Dermis blood vessel endothelial cell (primary cell): Measurements from ENCODE around the gene OSBPL3. TPM values are rescaled to one million over a fixed set of nuclear protein-coding genes. Genes with fewer than 3 reads are reported as not detected.
"Not testable (repeated sequence)": the region's sequence is repeated elsewhere in the genome, so short reads cannot be mapped to it uniquely, and the experiment has no call there.

Experiments used
- DNase-seq: peaks from one replicate; pipeline ENCODE4 v3.0.0; 2010
- total RNA-seq: library from RNA; depleted of rRNA; stranded (reverse); fragments of >200 nt; gene quantifications from 2 replicates; pipeline ENCODE4 v1.2.3, GENCODE V29; 2014

Gene OSBPL3
- total RNA-seq, 1 donor from 2014 or later = 25.2 TPM

DNA sequence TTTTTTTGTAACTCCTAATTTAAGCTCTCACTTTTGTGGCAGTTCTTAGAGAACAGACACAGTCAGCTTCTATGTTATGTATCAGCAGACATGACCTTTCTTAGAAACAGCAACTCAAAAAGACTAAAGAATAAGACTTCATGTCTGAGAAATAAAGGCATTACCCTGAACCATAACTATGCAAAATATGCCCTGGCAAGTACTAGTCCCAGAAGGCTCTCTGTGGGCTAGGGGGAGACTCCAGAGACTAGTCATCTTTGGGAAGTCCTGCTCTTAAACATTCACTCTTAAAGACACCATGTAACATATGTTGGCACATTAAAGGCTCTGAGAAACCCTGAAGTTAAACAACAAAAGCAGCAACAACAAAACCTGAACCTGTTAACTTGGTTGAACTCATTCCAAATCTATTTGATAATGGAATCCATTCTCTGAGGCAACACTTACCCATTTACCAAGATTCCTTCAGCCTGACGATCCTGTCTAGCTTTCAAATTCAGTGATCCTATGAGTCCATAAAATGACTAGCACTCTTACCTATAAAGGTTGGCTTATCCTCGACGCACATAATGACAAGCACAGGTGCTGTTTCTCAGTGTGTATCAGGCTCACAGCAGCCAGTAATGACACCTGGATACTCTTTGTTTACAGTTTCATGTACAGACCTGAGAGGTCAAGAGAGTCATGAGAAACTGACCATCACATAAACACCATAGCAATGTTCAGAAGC, 62.3 kb downstream of the OSBPL3 start:
- DNase-seq = no peak

DNA sequence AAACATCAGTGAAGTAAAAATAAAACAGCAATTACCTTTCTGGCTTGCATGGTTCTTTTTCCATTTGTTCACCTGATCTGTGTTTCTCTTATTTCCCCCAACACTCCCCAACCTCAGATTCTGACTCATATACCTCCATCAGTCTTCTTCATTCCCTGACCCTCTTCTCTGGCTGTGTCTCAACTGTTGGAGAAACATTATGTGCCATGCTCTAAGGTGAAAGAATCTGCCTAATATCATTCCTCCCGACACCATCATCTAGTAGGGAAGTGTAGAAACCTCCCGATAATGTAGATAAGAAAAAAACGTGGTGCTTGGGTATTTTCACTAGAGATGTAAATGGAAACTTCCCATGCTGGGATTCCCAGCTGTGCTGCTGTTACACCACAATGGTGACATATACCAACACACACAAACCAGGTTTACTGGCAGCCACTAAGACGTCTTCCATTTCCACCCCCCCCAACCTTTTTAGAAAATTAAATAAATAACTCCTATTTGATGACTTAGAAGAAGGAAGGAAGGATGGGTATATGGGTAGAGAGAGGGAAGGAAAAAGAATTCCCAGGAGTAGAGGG, 63.4 kb downstream of the OSBPL3 start:
- no peak for DNase-seq

- peak; percentile 42 for DNase-seq
Measured at GRCh38 chr7:24914465-24914859, 65.5 kb downstream of the OSBPL3 start.

- DNase-seq = peak; percentile 12
Measured at GRCh38 chr7:24913801-24914464, 66.0 kb downstream of the OSBPL3 start.

GRCh38 chr7:24912874-24913514, 67.0 kb downstream of the OSBPL3 start:
- peak; percentile 16 for DNase-seq

DNA sequence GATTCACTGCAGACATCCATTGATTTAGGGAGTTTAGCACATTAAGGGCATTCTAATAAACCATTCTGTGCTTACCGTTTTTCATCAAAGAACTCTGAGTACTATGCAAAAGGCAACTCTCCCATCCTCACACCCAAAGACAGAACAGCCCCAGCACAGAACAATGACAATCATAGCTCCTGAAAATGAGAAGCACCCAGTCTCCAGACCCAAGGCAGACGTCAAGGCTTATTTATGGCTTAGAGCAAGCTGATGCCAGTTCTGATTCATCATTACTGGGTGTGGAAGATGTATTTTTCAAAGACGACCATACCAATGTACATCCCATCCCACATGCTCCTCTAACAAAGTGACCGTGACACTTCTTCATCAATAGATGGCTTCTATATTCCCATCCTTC, 67.6 kb downstream of the OSBPL3 start:
- no peak for DNase-seq

GRCh38 chr7:24911213-24911603, 68.8 kb downstream of the OSBPL3 start:
- no peak for DNase-seq

- DNase-seq = no peak
Measured at GRCh38 chr7:24910551-24911212, 69.3 kb downstream of the OSBPL3 start.

DNA sequence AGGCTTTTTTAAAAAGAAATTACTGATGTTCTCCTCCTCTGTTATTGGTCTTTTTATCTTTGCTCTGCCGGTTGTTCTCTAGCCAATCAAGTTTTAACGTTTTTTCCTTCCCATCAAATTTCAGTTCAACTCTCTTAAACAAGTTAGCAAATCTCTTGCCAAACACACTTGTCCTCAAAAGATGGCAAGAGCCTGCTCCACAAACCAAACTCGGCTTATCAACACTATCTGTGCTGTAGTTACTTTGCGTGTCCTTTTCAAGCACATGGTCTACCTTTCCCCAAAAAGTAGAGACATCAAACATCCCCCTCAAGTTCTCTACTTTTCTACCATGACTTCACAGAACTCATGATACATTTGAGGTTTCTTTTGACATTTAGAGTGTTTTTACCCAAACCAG, 71.3 kb downstream of the OSBPL3 start:
- DNase-seq = no peak

- no peak for DNase-seq
Measured at GRCh38 chr7:24908166-24908565, 71.8 kb downstream of the OSBPL3 start.

DNA sequence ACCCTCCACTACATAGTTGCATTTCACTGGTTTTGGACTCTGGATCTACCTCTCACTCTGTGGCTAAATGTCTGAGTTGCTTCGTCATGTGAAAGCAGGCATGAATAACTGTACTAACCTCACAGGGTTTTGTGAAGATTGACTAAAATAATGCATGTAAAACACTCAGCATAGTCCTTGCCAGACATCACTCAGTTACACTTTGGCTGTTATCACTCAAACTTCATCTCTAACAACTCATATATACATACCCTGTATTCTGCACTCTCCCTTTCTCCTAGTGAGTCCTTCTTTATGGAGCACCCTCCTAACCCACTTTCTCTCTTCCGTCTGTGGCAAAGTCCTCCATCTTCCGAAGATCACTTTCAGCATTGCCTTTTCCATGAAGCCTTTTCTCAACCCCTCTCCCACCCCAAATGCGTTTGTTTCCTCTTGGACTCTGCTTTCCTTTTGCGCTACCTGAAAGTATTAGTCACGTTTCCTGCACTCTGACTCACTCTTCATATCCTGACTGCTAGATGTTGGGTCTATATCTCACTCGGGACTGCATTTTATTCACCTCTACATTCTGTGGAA, 72.6 kb downstream of the OSBPL3 start:
- peak; percentile 86 for DNase-seq

DNA sequence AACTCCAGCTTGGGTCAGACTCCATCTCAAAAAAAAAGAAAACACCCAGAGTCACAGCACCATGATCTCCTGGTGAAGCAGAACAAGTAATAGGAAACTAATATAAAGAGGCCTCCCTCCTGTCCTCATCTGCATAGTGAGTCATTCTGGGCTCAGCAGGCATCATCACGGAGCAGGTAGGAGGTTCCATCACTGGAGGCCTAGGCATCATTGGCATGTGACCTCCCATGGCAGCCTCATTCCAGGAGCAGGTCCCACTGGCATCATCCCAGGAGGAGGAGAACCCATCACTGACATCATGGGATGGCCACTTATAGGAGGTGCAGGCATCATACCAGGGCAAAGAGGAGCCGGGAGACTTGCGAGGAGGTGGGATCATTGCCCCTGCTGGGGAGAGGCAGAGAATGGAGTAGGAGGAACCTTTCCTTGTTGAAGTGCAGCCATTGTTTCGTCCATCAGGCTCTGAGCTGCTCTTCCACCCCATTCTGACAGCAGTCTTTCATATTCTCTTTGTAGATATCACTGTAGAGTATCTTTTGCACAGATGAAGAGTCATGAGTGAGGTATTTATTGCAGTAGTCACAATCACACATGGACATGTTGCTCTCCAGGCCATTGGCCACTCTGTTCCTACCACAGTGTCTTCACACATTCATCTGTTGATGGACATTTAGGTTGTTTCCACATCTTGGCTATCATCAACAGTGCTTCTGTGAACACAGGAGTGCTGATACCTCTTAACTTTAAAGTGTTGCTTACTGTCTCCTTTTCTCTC, 73.8 kb downstream of the OSBPL3 start:
- DNase-seq = no peak

DNA sequence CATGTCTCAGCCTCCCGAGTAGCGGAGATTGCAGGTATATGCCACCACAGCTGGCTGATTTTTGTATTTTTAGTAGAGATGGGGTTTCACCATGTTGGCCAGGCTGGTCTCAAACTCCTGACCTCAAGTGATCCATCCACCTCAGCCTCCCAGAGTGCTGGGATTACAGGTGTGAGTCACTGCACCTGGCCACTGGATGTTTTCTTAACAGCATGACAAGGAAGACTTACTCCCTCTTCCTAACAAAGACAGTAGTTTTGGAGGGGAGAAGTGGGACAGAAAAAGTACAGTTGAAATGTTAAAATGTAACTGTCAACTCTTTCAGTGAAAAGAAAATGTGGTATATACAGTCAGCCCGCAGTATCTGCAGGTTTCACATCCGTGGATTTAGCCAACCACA, 76.0 kb downstream of the OSBPL3 start:
- DNase-seq = not testable (repeated sequence)

- no peak for DNase-seq
Measured at GRCh38 chr7:24903559-24903958, 76.4 kb downstream of the OSBPL3 start.

DNA sequence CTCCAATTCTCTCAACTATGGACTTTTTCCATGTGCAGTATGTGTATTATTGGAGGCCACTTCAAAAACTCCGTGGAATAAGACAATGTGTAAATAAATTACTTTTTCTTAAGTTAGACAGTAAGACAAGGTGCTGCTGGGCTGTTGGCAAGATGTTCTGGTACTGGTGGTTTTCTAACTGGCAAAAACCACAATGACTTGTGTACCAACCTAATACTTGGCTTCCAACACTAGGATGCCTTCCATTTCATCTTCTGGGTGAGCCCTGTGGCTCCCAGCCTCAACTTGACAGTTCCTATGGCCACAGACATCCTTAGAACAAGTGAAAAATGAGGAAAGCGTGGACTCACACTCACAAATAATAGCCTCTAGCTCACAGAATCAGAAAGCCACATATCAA, 77.0 kb downstream of the OSBPL3 start:
- no peak for DNase-seq

DNA sequence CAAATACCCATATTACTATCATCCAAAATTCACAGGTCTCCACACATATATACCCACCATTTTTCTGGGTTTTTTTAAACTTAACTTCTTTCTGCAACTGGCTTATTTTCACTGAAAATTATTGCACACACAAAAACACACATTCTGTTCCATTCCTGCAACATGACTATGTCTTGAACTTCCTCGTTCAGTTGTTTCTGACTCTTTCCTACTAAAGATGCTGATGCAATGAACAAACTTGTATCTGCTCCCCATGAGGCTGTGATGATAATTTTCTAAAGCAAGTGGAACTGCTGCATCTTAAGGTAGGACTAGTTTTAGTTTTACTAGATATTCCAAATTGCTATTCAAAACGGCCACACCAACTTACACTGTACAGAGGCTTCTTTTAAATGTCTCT, 77.7 kb downstream of the OSBPL3 start:
- DNase-seq = no peak

GRCh38 chr7:24899905-24900304, 80.1 kb downstream of the OSBPL3 start:
- no peak for DNase-seq

DNA sequence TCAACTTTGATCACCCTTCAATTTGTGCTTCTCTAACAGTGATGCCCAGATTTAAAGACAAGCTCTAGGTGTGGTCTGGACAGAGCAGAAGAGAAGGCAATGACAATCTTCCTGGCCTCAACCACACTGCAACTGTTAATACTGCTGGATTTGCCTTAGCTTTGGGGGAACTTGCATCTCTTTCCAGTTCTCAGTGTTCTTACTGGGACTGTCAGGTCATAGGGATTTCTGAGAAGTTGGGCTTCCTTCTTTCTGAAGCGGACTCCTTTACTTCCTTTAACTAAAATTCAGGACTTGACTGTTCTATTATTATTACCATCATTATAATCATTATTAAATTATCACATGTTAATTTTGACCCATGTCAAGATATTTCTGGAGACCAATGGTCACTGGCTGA, 80.8 kb downstream of the OSBPL3 start:
- DNase-seq = no peak

- no peak for DNase-seq
Measured at GRCh38 chr7:24898691-24899090, 81.3 kb downstream of the OSBPL3 start.

DNA sequence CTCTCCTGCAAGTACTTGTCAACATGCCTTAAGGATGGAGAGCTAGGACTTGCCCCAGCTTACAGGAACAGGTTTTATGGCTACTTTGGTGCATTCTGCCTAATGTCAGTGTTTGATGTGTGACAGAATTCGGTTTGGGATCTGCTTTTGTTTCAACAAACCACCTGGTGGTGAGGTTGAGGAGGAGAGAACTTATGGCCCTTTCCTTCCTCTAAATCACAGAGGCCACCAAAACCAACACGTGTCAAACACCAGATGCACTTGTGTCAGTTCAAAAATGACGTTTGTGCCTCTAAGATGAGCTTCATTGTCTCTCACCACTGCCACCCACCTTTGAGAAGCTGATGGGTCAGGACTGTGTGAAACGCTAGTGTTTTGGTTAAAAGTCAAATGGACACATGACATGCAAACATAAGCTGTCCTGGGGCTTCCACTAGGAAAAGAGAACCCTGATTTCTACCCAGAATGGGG, 83.9 kb downstream of the OSBPL3 start:
- no peak for DNase-seq

DNA sequence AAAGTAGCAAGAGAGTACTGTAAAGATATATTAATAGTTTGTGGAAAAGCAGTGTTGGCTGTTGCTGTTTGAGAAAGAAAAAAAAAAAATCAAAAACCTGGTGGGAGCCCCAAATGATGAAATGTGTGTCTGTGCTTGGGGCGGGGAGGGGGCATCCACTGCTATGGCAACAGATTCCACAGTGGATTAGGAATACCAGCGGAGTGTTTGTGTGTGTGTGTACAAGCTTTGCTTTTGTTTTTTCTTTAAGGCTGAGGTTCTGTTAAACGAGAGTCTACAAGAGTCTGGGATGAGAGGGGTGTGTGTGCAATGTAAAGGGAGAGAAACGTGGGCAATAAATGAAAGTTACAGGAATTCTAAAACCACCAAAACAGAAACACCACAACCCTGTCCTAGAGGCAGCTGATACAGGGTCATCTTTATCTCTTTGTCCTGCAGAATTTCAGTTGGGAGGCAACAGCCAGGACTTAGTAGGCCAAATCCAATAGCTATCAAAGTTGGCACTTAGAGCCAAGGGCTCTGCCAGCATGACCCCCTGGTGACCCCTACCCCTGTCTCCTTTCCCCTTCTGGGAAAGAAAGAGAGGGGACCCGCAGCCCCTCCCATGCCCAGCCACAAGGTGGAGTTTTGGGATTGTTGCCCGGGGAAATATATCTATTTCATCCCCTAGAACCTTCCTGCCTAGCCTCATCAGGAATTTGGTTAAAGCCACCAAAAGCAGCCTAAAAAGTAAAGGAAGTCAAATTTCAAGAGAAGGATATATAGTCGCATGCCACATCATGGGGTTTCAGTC, 85.4 kb downstream of the OSBPL3 start:
- DNase-seq = peak; percentile 25
